Heart right ventricle (tissue), 16 donors: Measurements from ENCODE around the gene ZC3H13. TPM values are rescaled to one million over a fixed set of nuclear protein-coding genes. Genes with fewer than 3 reads are reported as not detected.

Experiments
- ATAC-seq, 8 donors: fragments of 200-7000 bp; cut with Tn5 transposase; one replicate each; pipeline ENCODE4 v1.9.1; 2020; ENCODE audit warnings: mild to moderate bottlenecking in 8 of 8, moderate library complexity in 8 of 8, moderate number of reproducible peaks in 1 of 8
- DNase-seq, 2 donors: peaks; one replicate each; pipeline ENCODE4 v3.0.0-alpha.2; 2020
- H3K27ac ChIP-seq, 10 donors: fragments of 200-600 bp; sonication (generic) in 2 of 10; one replicate each; pipeline versions ENCODE4 v1.5.0 to v1.8.0; 2020 to 2022; ENCODE audit warnings: mild to moderate bottlenecking in 3 of 10
- H3K27me3 ChIP-seq, 7 donors: fragments of 200-600 bp; one replicate each; pipeline ENCODE4 v1.8.0; 2021 to 2022; ENCODE audit warnings: mild to moderate bottlenecking in 2 of 7
- H3K36me3 ChIP-seq, 9 donors: fragments of 200-600 bp; sonication (generic) in 1 of 9; one replicate each; pipeline versions ENCODE4 v1.5.0 to v1.8.0; 2020 to 2022; ENCODE audit warnings: mild to moderate bottlenecking in 2 of 9
- H3K4me1 ChIP-seq, 9 donors: fragments of 200-600 bp; sonication (generic) in 1 of 9; one replicate each; pipeline versions ENCODE4 v1.5.0 to v1.8.0; 2020 to 2022; ENCODE audit warnings: mild to moderate bottlenecking in 4 of 9
- H3K4me3 ChIP-seq, 10 donors: fragments of 200-600 bp; sonication (generic) in 2 of 10; one replicate each; pipeline versions ENCODE4 v1.5.0 to v1.8.0; 2020 to 2022; ENCODE audit warnings: mild to moderate bottlenecking in 7 of 10, moderate library complexity in 2 of 10
- H3K9me3 ChIP-seq, 11 donors: fragments of 200-600 bp in 10 of 11; sonication (generic) in 2 of 11; one replicate each; pipeline versions ENCODE4 v1.5.0 to v1.8.0; 2013 to 2022; ENCODE audit warnings: mild to moderate bottlenecking in 2 of 11, control low read depth in 1 of 11, moderate library complexity in 1 of 11
- CTCF ChIP-seq, 9 donors: fragments of 200-600 bp; sonication (generic) in 2 of 9; IDR thresholded peaks; one replicate each; pipeline versions ENCODE4 v1.5.0 to v1.8.0; 2021 to 2022; ENCODE audit warnings: antibody characterized with exemption in 9 of 9, mild to moderate bottlenecking in 5 of 9, moderate library complexity in 1 of 9
- WGBS, 2 donors: extraction: QIAGEN DNeasy Blood & Tissue Kit; methylation state at CpG; one replicate each; pipeline ENCODE4 v1.1.7; 2013; ENCODE audit warnings: inconsistent platforms in 1 of 2; 5-methylcytosine and 5-hydroxymethylcytosine counted together
- intact Hi-C, 10 donors: fragments of 100-400 bp; cut with DNase I; formaldehyde crosslinking; loops; one replicate each; pipeline versions ENCODE4 v1.11.1 to v1.14.2; 2022
- polyA plus RNA-seq, 2 donors: library from polyadenylated mRNA; stranded (reverse); fragments of 200-250 nt; gene quantifications; one replicate each; pipeline ENCODE4 v1.2.3, GENCODE V29; 2013
- total RNA-seq, 10 donors: library from RNA; stranded (reverse); fragmentation: NEBNext Ultra II Directional in 3 of 10; extraction: Animal tissue kit (Norgen Biotek cat#: 25700) in 3 of 10; gene quantifications; one replicate each; pipeline versions ENCODE4 v1.2.1 to v1.2.4, GENCODE V29; 2021 to 2023
- donor health status: Arrhythmogenic right ventricular cardiomyopathy.
- donor health status: ischemic (EF 13 %, LVEDD 7.1; RV severe dilation, severe dysfunction).
- donor health status: healthy with polysubstance abuse.
- donor health status: DM: no; HTN: yes; CAD: no.
- donor health status: DM: no; HTN: no; CAD: no.
- donor health status: ischemic (EF 25% LVEDD 6.9; RV normal size, moderate dysfunction).
- donor health status: ischemic (EF 25% LVEDD 5.7; RV mildly dilated, moderate dysfunction).
- donor health status: healthy.
- donor health status: DM: yes; HTN: yes; CAD: no.
- donor health status: Ischemic cardiomyopathy.
- donor health status: ischemic (EF 35%, LVEDD 5.7; RV mildly dilated, moderate dysfunction).
- donor health status: nonischemic (EF 11% LVEDD 7.7; RV severe dilation, severe dysfunction).
- donor health status: DM: yes; HTN: yes; CAD: no.
- donor health status: PGD.
- donor health status: ischemic (EF 29% LVEDD 5.4; RV normal size, mild dysfunction).
- donor health status: nonischemic (EF 23%, LVEDD 6.1; RV moderate dilation, normal function).

Gene ZC3H13
- total and polyA plus RNA-seq, 12 donors, result 6.7 to 50.1 (median 43.4) TPM

- ATAC-seq (no peak), DNase-seq (no peak)
Observed at GRCh38 chr13:46086421-46086922, 33.9 kb upstream of the ZC3H13 start.

GRCh38 chr13:46085737-46086136, 33.2 kb upstream of the ZC3H13 start:
- Histone ChIP-seq H3K27ac (no peak overlapping the region), H3K4me1 (no peaks in the 10 kb centered on the region), H3K4me3 (no peak overlapping the region), H3K27me3 (peaks cover 0 to 3% (median 0%) of the 10 kb centered on the region in 7 donors), H3K36me3 (no peaks in the 10 kb centered on the region), H3K9me3 (no peaks in the 10 kb centered on the region)
- TF ChIP-seq CTCF (IDR thresholded peaks at IDR 0.05), result no peak
- ATAC-seq (no peak), DNase-seq (no peak)
- 94 to 97% methylated on average over 13 of the region's 13 CpGs for WGBS, 2 donors
- intact Hi-C loops, result no loop called here

More at GRCh38 chr13:46086421-46086922, 33.9 kb upstream of the ZC3H13 start:
- Histone ChIP-seq H3K4me1 (no peaks in the 10 kb centered on the region), H3K9me3 (no peaks in the 10 kb centered on the region), H3K36me3 (no peaks in the 10 kb centered on the region), H3K27ac (no peak overlapping the region), H3K27me3 (peaks cover 0 to 3% (median 0%) of the 10 kb centered on the region in 7 donors), H3K4me3 (no peak overlapping the region)
- WGBS, 2 donors, result 79 to 80% methylated on average over 12 of the region's 12 CpGs
- TF ChIP-seq CTCF (IDR thresholded peaks at IDR 0.05), result no peak
- intact Hi-C loops, result no loop called here

- no peak for TF ChIP-seq CTCF (IDR thresholded peaks at IDR 0.05)
- no peak overlapping the region for H3K27ac ChIP-seq
- no peak for DNase-seq
Observed at GRCh38 chr13:46082324-46082723, 29.8 kb upstream of the ZC3H13 start.

GRCh38 chr13:46079770-46080169, 27.2 kb upstream of the ZC3H13 start:
- H3K4me1 ChIP-seq, result no peaks in the 10 kb centered on the region
- peaks cover 0 to 9% (median 0%) of the 10 kb centered on the region in 11 donors for H3K9me3 ChIP-seq
- H3K36me3 ChIP-seq, result no peaks in the 10 kb centered on the region
- no peak for TF ChIP-seq CTCF (IDR thresholded peaks at IDR 0.05)
- intact Hi-C loops, result no loop called here
- H3K27me3 ChIP-seq, result no peaks in the 10 kb centered on the region
- DNase-seq (no peak), ATAC-seq (no peak)
- H3K4me3 ChIP-seq, result no peak overlapping the region
- no peak overlapping the region for H3K27ac ChIP-seq
- 70 to 74% methylated on average over 2 of the region's 2 CpGs for WGBS, 2 donors

More at GRCh38 chr13:46082324-46082723, 29.8 kb upstream of the ZC3H13 start:
- no peak for ATAC-seq
- Histone ChIP-seq H3K9me3 (peaks cover 0 to 4% (median 0%) of the 10 kb centered on the region in 11 donors), H3K36me3 (no peaks in the 10 kb centered on the region), H3K27me3 (peaks cover 0 to 3% (median 0%) of the 10 kb centered on the region in 7 donors), H3K4me1 (no peaks in the 10 kb centered on the region), H3K4me3 (no peak overlapping the region)
- 86 to 90% methylated on average over 5 of the region's 5 CpGs for WGBS, 2 donors
- intact Hi-C loops, result no loop called here
